SK-N-SH (cell line): ENCODE data around the gene COL2A1.

Experiments
- CHD2 ChIP-seq: fragments of 150-350 bp; IDR thresholded peaks from 2 replicates; pipeline ENCODE4 v1.6.1; 2018; ENCODE audit warnings: low read length; ENCODE audit not compliant: partially characterized antibody
- ELF1 ChIP-seq: IDR thresholded peaks from 2 replicates; pipeline ENCODE4 v1.4.0; 2012
- EP300 ChIP-seq, 2 experiments: IDR thresholded peaks; 2 replicates each; pipeline versions ENCODE4 v1.4.0 to v1.6.1; 2012; ENCODE audit warnings: borderline replicate concordance in 1 of 2, low read depth in 1 of 2, low read length in 1 of 2
- EZH2phosphoT487 ChIP-seq: fragments of 200-600 bp; sonication (generic); IDR thresholded peaks from 2 replicates; pipeline ENCODE4 v1.6.1; 2017; ENCODE audit warnings: low read depth, mixed run types, mild to moderate bottlenecking, antibody characterized with exemption, moderate library complexity, borderline replicate concordance
- MXI1 ChIP-seq: IDR thresholded peaks from 2 replicates; pipeline ENCODE4 v1.6.1; 2012; ENCODE audit warnings: mild to moderate bottlenecking, low read depth, low read length, improper control_type of control experiment
- POLR2AphosphoS5 ChIP-seq: IDR thresholded peaks from 2 replicates; pipeline ENCODE4 v1.6.1; 2012; ENCODE audit warnings: low read depth, low read length
- RAD21 ChIP-seq: IDR thresholded peaks from 2 replicates; pipeline ENCODE4 v1.6.1; 2012; ENCODE audit warnings: mild to moderate bottlenecking, low read length
- RCOR1 ChIP-seq: fragments of 150-350 bp; IDR thresholded peaks from 2 replicates; pipeline ENCODE4 v1.6.1; 2017; ENCODE audit warnings: antibody characterized with exemption, low read length
- RFX5 ChIP-seq: IDR thresholded peaks from 2 replicates; pipeline ENCODE4 v1.6.1; 2012; ENCODE audit warnings: mild to moderate bottlenecking, improper control_type of control experiment, low read length
- TAF1 ChIP-seq: IDR thresholded peaks from 2 replicates; pipeline ENCODE4 v1.6.1; 2012; ENCODE audit warnings: low read depth, mild to moderate bottlenecking, low read length, moderate library complexity, borderline replicate concordance
- TF ChIP-seq, protein P1 (sequence below): fragments of 200-600 bp; sonication (generic); IDR thresholded peaks from 2 replicates; pipeline ENCODE4 v1.6.1; 2017; ENCODE audit warnings: antibody characterized with exemption, mild to moderate bottlenecking, moderate library complexity
- TF ChIP-seq, protein P2 (sequence below): IDR thresholded peaks from 2 replicates; pipeline ENCODE4 v1.4.0; 2012; ENCODE audit warnings: low read depth, borderline replicate concordance
- TF ChIP-seq, protein P3 (sequence below): IDR thresholded peaks from 2 replicates; pipeline ENCODE4 v1.4.0; 2012; ENCODE audit warnings: low read depth
- TF ChIP-seq, protein P4 (sequence below): fragments of 150-350 bp; IDR thresholded peaks from 2 replicates; pipeline ENCODE4 v1.6.1; 2017; ENCODE audit warnings: antibody characterized with exemption, low read length, low read depth, borderline replicate concordance

DNA sequence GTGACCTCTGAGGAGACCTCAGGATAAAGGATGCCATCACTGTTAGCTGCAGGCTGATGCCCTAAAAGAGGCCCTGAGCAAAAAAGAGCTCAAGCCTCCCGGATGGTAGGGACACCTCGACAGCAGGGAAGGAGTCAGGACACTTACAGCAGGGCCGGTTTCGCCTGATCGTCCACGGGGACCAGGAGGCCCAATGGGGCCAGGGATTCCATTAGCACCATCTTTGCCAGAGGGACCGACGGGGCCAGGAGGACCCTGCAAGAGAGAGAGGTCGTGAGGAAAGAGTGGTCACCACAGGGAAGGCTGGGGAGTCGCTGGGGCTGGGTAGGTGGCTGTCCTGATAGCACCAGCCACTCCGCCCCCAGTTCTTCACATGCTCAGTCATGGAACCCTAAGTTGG, 28.5 kb downstream of the COL2A1 start:
- TF ChIP-seq MXI1 (no peak), POLR2AphosphoS5 (no peak), RFX5 (no peak), EZH2phosphoT487 (no peak), RAD21 (no peak), RCOR1 (no peak), CHD2 (no peak), ELF1 (no peak), EP300 (IDR thresholded peaks at IDR 0.05; ENCODE audit: borderline replicate concordance in 1 of 2, low read depth in 1 of 2, low read length in 1 of 2) (no peak), TAF1 (no peak)
- TF ChIP-seq, protein P1, sequence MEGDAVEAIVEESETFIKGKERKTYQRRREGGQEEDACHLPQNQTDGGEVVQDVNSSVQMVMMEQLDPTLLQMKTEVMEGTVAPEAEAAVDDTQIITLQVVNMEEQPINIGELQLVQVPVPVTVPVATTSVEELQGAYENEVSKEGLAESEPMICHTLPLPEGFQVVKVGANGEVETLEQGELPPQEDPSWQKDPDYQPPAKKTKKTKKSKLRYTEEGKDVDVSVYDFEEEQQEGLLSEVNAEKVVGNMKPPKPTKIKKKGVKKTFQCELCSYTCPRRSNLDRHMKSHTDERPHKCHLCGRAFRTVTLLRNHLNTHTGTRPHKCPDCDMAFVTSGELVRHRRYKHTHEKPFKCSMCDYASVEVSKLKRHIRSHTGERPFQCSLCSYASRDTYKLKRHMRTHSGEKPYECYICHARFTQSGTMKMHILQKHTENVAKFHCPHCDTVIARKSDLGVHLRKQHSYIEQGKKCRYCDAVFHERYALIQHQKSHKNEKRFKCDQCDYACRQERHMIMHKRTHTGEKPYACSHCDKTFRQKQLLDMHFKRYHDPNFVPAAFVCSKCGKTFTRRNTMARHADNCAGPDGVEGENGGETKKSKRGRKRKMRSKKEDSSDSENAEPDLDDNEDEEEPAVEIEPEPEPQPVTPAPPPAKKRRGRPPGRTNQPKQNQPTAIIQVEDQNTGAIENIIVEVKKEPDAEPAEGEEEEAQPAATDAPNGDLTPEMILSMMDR = no peak
- TF ChIP-seq, protein P2, sequence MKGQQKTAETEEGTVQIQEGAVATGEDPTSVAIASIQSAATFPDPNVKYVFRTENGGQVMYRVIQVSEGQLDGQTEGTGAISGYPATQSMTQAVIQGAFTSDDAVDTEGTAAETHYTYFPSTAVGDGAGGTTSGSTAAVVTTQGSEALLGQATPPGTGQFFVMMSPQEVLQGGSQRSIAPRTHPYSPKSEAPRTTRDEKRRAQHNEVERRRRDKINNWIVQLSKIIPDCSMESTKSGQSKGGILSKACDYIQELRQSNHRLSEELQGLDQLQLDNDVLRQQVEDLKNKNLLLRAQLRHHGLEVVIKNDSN = no peak
- TF ChIP-seq, protein P3, sequence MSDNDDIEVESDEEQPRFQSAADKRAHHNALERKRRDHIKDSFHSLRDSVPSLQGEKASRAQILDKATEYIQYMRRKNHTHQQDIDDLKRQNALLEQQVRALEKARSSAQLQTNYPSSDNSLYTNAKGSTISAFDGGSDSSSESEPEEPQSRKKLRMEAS = no peak
- TF ChIP-seq, protein P4, sequence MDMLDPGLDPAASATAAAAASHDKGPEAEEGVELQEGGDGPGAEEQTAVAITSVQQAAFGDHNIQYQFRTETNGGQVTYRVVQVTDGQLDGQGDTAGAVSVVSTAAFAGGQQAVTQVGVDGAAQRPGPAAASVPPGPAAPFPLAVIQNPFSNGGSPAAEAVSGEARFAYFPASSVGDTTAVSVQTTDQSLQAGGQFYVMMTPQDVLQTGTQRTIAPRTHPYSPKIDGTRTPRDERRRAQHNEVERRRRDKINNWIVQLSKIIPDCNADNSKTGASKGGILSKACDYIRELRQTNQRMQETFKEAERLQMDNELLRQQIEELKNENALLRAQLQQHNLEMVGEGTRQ = no peak
